Effector memory CD4-positive, alpha-beta T cell (primary cell): Measurements from ENCODE around the gene ZNF319.

ENCODE experiments used
- DNase-seq, 3 donors: peaks; one replicate each; pipeline ENCODE4 v3.0.0-alpha.2; 2020
- H3K27ac ChIP-seq: 2 replicates; pipeline ENCODE4 v1.7.0; 2013; ENCODE audit warnings: mild to moderate bottlenecking, low read length, moderate library complexity; ENCODE audit not compliant: insufficient read depth, poor library complexity, severe bottlenecking
- H3K27me3 ChIP-seq: replicated peaks from 2 replicates; pipeline ENCODE4 v1.7.0; 2013; ENCODE audit warnings: mild to moderate bottlenecking, low read length; ENCODE audit not compliant: insufficient read depth, control insufficient read depth, poor library complexity, severe bottlenecking
- H3K36me3 ChIP-seq: 2 replicates; pipeline ENCODE4 v1.7.0; 2013; ENCODE audit warnings: mild to moderate bottlenecking, low read length, moderate library complexity; ENCODE audit not compliant: control insufficient read depth, insufficient read depth
- H3K4me1 ChIP-seq: 2 replicates; pipeline ENCODE4 v1.7.0; 2013; ENCODE audit warnings: low read length, mild to moderate bottlenecking; ENCODE audit not compliant: control insufficient read depth, insufficient read depth, poor library complexity, severe bottlenecking
- H3K4me3 ChIP-seq: 2 replicates; pipeline ENCODE4 v1.7.0; 2013; ENCODE audit warnings: low read length, low read depth, mild to moderate bottlenecking; ENCODE audit not compliant: insufficient read depth, poor library complexity, severe bottlenecking
- H3K9me3 ChIP-seq: 2 replicates; pipeline ENCODE4 v1.7.0; 2013; ENCODE audit warnings: mild to moderate bottlenecking, low read length, moderate library complexity; ENCODE audit not compliant: control insufficient read depth

The ZNF319 gene

DNA sequence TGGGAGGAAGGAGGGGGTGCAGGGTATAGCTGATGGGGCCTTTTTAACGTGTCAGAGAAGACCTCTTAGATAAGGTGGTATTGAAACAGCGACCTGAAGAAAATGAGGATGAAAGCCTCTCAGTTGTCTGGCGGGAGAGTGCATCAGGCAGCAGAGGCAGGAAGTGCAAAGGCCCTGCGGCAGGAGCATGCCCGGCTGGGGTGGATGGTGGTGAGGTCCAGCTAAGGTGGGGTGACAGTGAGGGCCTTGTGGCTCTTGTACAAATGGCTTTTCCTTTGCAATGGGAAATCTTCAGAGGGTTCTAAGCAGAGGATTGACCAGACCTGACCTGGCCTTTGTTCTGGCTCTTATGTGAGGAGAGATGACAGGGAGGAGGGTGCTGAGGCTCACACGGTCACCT lies 36.5 kb upstream of the ZNF319 start:
- H3K4me1 ChIP-seq, result no peaks in the 10 kb centered on the region
- H3K9me3 ChIP-seq, result no peaks in the 10 kb centered on the region
- no peak overlapping the region for H3K27ac ChIP-seq
- H3K36me3 ChIP-seq, result no peaks in the 10 kb centered on the region
- H3K27me3 ChIP-seq, result no peaks in the 10 kb centered on the region
- DNase-seq, result no peak
- H3K4me3 ChIP-seq, result no peak overlapping the region

DNA sequence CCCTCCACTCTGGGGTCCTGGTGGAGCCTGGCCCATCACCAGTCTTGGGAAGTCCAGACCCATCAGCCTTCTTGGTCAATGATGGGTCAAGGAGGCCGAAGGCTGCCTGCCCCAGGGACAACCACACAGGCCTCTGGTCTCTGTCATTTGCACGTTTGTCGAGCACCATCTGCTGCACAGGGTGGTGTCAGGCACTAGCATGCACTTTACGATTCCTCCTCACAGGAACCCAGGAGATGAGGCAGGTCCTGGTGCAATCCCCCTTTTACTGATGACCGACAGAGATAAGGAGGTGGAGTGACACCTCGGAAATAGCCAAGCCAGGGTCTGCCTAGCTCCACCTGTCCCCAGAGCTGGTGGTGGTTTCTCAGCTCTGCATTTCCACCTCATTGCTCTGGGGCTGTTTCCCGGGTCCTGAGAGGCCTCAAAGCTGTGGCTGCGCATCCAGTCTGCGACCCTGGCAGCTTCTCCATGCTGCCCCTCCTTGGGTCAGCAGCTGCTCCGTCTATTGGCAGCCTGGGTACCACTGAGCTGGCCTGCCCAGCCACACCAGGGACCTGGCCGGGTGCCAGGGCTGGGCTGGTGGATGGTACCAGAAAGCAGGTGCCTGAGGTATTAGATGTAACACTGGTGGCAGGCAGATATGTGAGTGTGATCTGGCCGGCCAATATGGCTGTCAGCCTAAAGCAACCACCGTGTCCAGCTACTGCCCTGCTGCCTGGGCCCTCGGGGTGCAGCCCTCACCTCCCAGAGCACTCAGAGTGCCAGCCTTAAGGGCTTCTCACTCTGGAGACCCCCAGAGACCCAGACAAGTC lies 35.1 kb upstream of the ZNF319 start:
- no peak for DNase-seq
- H3K27me3 ChIP-seq, result no peaks in the 10 kb centered on the region

DNA sequence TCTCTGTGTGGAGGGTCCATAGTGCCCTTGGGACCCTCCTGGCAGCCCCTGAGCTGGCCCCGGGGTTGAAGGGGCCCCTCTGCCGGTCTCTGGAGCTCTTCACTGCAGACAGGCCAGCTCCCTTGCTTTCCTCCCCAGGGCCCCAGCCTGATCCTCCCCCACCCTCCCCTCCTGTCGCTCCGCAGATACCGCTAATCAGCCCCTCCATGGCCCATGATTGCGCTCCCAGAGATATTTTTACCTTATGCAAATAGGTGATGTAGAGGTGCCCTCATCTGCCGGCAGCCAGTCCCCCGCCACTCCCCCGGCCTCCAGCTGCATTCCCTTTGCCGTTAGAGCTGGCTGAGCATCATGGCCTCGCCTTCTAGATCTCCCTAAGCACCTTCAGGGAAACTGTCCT lies 34.3 kb upstream of the ZNF319 start:
- Histone ChIP-seq H3K4me3 (no peak overlapping the region), H3K4me1 (no peaks in the 10 kb centered on the region), H3K27me3 (no peaks in the 10 kb centered on the region), H3K27ac (no peak overlapping the region), H3K36me3 (no peaks in the 10 kb centered on the region), H3K9me3 (no peaks in the 10 kb centered on the region)
- no peak for DNase-seq

More for the DNA sequence above, 35.1 kb upstream of the ZNF319 start:
- no peak overlapping the region for H3K27ac ChIP-seq
- no peaks in the 10 kb centered on the region for H3K9me3 ChIP-seq
- H3K36me3 ChIP-seq, result no peaks in the 10 kb centered on the region
- H3K4me1 ChIP-seq, result no peaks in the 10 kb centered on the region
- H3K4me3 ChIP-seq, result no peak overlapping the region

DNA sequence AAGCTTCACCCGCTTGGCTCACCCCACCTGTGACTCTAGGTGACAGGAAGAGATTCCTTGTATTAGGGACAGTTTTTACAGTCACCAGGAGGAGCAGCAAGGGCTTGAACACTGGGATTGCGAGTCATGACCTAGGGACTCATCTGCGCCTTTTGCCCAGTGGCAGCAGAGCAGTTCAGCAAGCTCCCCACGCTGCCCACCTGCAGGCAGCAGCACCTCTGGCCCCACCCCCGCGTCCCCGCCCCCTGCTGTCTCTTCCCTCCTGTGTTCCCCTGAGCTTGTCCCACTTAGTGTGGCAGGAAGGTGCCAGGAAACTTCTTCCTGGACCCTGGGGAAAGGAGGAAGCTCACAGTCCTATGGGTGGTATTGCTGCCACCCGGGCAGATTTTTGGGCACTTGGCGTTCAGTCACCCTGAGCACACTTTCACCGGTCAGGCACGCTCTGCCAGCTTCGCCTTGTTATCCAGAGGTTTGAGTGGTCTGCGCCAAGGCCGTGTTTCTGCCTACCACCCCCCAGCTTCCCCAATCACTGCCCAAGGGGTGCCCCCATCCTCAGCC lies 33.7 kb upstream of the ZNF319 start:
- Histone ChIP-seq H3K36me3 (no peaks in the 10 kb centered on the region), H3K9me3 (no peaks in the 10 kb centered on the region), H3K27me3 (no peaks in the 10 kb centered on the region), H3K4me1 (no peaks in the 10 kb centered on the region), H3K27ac (no peak overlapping the region), H3K4me3 (no peak overlapping the region)
- no peak for DNase-seq

DNA sequence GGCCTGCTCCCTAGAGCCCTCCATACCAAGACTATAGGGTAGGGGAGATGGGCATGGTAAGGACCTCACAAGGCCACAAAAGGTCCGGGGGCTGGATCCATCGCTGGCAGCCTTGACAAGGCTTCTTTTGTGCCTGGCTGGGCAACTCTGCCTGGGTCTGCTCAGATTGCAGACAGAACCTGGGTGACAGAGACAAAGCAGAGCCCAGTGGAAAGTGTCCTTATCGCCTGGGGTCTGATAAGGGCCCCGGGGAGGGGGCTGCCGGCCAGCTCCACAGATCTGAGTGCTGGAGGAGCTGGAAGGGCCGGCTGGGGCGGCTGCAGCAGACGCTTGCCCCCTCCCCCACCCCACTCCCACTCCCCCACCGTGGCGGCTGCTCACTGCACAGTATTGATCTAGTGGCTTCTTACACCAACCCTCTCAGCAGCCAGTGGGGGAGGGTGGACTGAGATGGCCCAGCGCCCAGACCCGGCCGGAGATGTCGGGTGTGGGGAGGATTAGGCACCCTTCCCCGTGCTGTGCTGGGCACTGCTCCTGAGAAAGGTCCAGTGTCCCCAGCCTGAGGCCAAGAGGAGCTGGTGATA lies 32.3 kb upstream of the ZNF319 start:
- no peak overlapping the region for H3K27ac ChIP-seq
- no peaks in the 10 kb centered on the region for H3K9me3 ChIP-seq
- no peaks in the 10 kb centered on the region for H3K27me3 ChIP-seq
- H3K4me1 ChIP-seq, result no peaks in the 10 kb centered on the region
- no peak overlapping the region for H3K4me3 ChIP-seq
- no peak for DNase-seq
- no peaks in the 10 kb centered on the region for H3K36me3 ChIP-seq

DNA sequence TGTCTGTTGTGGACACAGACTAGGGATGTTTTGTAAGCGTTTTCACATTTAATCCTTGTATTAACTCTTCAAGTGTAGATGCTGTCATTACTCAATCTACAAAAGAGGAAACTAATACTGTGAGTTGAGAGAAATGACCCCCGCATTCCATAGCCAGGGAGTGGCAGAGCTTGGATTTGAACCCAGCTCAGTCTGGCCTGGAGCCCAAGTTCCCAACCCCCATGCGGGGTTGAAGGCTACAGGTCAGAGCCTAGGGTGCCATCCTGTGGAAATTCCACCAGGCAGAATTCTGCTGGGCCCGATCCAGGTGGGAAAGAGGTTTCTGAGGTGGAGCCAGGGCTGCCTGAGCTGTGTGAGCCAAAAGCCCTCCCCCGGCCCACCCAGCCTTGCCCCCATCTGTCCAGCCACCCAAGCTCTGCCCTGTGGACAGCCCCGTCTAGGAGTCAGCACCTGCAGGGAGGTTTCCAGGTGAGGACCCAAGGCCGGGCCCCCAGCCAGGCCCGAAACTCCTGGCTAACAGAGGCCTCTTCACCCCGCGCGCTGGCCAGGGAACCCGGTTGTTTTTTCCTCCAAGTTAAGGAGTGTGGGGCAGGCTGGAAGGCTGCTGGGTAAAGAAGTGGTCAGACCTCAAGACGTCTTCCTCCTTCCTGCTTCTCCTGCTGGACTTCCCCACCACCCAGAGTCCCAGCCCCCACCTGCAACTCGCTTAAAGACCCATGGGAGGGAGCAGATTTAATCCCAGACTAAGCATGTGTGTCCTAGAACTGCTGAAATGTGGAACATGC lies 30.7 kb upstream of the ZNF319 start:
- Histone ChIP-seq H3K4me3 (no peak overlapping the region), H3K4me1 (peaks cover 13% of the 10 kb centered on the region), H3K27me3 (no peaks in the 10 kb centered on the region), H3K9me3 (no peaks in the 10 kb centered on the region), H3K36me3 (no peaks in the 10 kb centered on the region), H3K27ac (no peak overlapping the region)
- DNase-seq, result no peak

DNA sequence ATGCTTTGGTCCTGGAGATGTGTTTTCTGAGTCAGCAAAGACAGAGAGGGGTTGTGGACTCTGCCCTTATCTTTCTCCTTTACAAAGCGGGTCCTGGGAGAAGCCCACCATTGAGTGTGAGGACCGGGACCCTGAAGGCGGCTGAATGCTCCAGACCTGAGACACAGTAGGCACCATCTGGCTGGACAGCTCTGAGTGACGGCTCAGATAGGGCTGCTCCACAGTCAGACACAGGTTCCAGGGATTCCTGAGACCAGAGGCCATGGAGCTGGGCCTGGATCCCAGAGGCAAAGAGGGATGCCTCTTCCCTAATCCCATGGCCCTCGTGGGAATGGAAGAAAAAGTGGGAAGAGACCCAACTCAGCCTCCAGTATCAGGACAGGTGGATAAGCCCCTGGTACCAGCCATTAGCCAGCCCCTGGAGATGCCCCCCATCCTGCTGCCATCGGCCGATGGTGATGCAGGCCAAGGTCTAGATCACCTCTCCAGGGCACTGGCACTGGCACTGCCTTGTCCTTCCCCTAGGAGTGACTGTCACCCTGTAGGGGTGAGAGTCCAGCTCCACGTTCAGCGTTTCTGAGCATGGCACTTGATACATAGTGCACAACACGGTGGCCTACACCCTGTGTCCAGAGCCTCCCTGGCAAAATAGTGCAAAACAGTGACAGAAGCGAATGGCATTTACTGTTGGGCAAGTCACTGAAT lies 29.8 kb upstream of the ZNF319 start:
- peaks cover 18% of the 10 kb centered on the region for H3K4me1 ChIP-seq
- no peak overlapping the region for H3K4me3 ChIP-seq
- no peaks in the 10 kb centered on the region for H3K36me3 ChIP-seq
- no peaks in the 10 kb centered on the region for H3K27me3 ChIP-seq
- no peak for DNase-seq
- H3K27ac ChIP-seq, result no peak overlapping the region
- no peaks in the 10 kb centered on the region for H3K9me3 ChIP-seq

DNA sequence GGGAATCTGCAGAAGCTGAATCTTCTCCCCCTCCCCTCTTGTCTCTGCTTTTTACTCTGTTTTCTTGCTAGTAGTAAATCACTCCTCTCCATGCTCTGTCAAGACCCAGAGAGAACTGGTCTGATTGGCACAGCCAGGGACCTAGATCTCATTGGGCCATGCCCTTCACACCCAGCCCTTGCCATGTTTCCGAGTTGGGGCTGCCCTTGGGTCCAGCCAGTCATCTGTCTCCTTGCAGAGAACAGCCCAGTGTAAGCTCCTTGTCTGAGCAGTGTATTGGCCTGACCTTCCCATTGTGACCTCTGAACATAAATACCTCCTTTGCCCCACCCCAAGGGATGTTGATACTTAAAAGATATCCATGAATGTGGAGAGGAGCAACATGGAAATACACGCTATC lies 28.9 kb upstream of the ZNF319 start:
- H3K27me3 ChIP-seq, result no peaks in the 10 kb centered on the region
- no peak overlapping the region for H3K27ac ChIP-seq
- H3K36me3 ChIP-seq, result no peaks in the 10 kb centered on the region
- peaks cover 21% of the 10 kb centered on the region for H3K4me1 ChIP-seq
- no peak overlapping the region for H3K4me3 ChIP-seq
- H3K9me3 ChIP-seq, result no peaks in the 10 kb centered on the region
- DNase-seq, result no peak

DNA sequence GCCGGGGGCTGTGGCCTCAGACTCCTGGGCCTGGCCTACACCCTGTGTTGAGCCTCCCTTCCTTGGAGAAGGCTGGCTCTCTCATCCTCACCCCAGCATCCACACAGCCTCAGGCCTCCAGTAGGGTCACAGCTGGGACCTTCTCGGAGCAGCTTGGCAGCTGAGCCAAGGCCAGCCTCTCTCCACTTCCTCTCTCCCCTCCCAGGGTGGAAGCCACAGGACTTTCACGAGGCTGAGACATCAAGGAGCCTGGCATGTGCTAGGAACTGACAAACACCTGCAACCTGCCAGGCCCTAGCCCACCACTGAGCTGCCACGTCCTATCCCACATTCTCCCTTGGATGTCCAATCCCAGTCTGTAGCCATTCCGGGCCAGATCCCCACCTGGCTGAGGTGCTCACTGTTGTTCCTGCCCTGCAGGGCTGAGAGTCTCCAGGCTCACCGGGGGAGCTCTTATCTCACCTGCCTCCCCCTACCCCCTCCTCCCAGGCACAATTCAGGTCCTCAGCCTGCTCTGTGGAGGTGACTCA lies 28.1 kb upstream of the ZNF319 start:
- Histone ChIP-seq H3K27ac (no peak overlapping the region), H3K27me3 (no peaks in the 10 kb centered on the region), H3K9me3 (no peaks in the 10 kb centered on the region), H3K36me3 (no peaks in the 10 kb centered on the region), H3K4me1 (peaks cover 21% of the 10 kb centered on the region), H3K4me3 (no peak overlapping the region)
- no peak for DNase-seq
